BJ (cell line): Measurements from ENCODE around the gene C6orf132. TPM values are rescaled to one million over a fixed set of nuclear protein-coding genes. Genes with fewer than 3 reads are reported as not detected.

Experiments used
- CTCF ChIA-PET: fragments of 350-600 bp; formaldehyde crosslinking; extraction: SDS; loops from one replicate; lab custom pipeline; 2021; ENCODE audit warnings: antibody characterized with exemption, inconsistent platforms; lab: Yijun Ruan, JAX
- POLR2A ChIA-PET: fragments of 300-600 bp; sonication (Branson Sonifier 250); formaldehyde crosslinking; extraction: SDS; loops from one replicate; lab custom pipeline; 2021; ENCODE audit warnings: antibody characterized with exemption; lab: Charles Lee
- DNase-seq: peaks from one replicate; pipeline ENCODE4 v3.0.0-alpha.2; 2011; ENCODE audit warnings: low read depth
- H3K27me3 ChIP-seq: 2 replicates; pipeline ENCODE4 v1.6.0; 2011; ENCODE audit warnings: low read length; ENCODE audit not compliant: control insufficient read depth, insufficient read depth
- H3K36me3 ChIP-seq: 2 replicates; pipeline ENCODE4 v1.5.1; 2011; ENCODE audit warnings: low read length; ENCODE audit not compliant: control insufficient read depth, insufficient read depth
- H3K4me3 ChIP-seq: 2 replicates; pipeline ENCODE4 v1.5.1; 2011; ENCODE audit warnings: low read depth, mild to moderate bottlenecking, control low read depth, low read length
- CTCF ChIP-seq: IDR thresholded peaks from 2 replicates; pipeline ENCODE4 v1.5.1; 2011; ENCODE audit warnings: low read depth, mild to moderate bottlenecking, control low read depth, inconsistent platforms, low read length, moderate library complexity; ENCODE audit not compliant: insufficient read depth
- polyA plus RNA-seq: library from polyadenylated mRNA; depleted of rRNA; stranded (reverse); fragments of >200 nt; gene quantifications from 2 replicates; pipeline ENCODE4 v1.2.3, GENCODE V29; 2011

Gene C6orf132
- polyA plus RNA-seq, 1 experiment: 0.70 TPM

- H3K4me3 ChIP-seq: no peak overlapping the region
- no peak for DNase-seq
- ChIA-PET POLR2A (no interaction called here), CTCF (interaction anchor here (0.6 to 9.6 kb wide), 17 partner anchors 9 to 447 kb away, joined by 3 to 121 read pairs (median 4); partner anchors contain the start of gene GUCA1B)
- peaks cover 5% of the 10 kb centered on the region; the same call in 1 of the 2 replicates for H3K27me3 ChIP-seq
- no peaks in the 10 kb centered on the region for H3K36me3 ChIP-seq
- peak; percentile 94 for TF ChIP-seq CTCF
These were observed 24.2 kb upstream of the C6orf132 start for GRCh38 chr6:42166444-42167141.

DNA sequence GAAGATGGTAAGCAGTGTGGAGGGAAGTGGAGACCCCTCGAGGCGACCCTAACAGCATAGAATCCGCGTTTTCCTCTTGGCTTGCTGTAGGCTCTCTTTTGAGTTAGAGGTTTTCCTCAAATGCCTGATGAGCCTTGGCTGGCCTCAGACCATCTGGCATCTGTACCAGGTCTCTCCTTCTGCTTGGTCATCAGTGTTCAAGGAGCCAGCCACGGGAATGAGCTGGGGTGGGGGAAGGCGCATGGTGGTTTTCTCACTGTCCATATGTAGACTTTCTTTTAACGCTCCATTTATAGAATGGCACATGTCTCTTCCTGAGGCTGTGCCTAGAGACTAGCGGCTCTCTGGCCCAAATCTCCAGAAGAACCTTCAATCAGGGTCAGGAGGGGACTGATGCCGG, 22.6 kb upstream of the C6orf132 start:
- ChIA-PET POLR2A (interaction anchor here (0.6 kb wide), 1 partner anchor 1379 kb away, joined by 3 read pairs; no protein-coding TSS in a partner anchor), CTCF (interaction anchor here (1.0 to 9.6 kb wide), 8 partner anchors 11 to 89 kb away, joined by 3 to 121 read pairs (median 6); no protein-coding TSS in a partner anchor)
- H3K27me3 ChIP-seq: peaks cover 4% of the 10 kb centered on the region; the same call in 1 of the 2 replicates
- TF ChIP-seq CTCF: no peak
- H3K36me3 ChIP-seq: no peaks in the 10 kb centered on the region
- peak; percentile 17 for DNase-seq
- no peak overlapping the region for H3K4me3 ChIP-seq

DNA sequence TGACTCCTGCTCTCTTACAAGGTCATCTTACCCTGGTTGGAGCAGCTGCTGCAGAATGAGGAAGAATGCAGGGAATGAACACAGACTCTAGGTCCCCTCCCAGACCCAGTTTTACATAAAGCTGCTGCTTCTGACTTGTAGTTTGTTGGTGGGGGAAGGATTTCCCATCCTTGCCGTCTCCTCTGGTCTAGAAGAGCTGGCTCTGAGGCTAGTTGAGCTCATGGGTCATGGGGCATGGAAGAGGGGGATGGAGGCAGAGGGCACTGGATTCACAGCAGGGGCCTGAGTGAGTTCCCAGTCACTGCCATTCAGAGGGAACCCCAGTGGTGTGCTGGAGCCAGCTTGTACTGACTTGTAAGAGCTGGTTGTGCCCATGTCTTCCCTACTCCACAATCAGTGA, 21.6 kb upstream of the C6orf132 start:
- ChIA-PET CTCF (interaction anchor here (0.5 to 9.6 kb wide), 12 partner anchors 27 to 397 kb away, joined by 3 to 121 read pairs (median 4); no protein-coding TSS in a partner anchor), POLR2A (interaction anchor here (0.6 kb wide), 1 partner anchor 92 kb away, joined by 3 read pairs; no protein-coding TSS in a partner anchor)
- no peak for TF ChIP-seq CTCF
- no peaks in the 10 kb centered on the region for H3K36me3 ChIP-seq
- H3K4me3 ChIP-seq: no peak overlapping the region
- peaks cover 3% of the 10 kb centered on the region; the same call in 1 of the 2 replicates for H3K27me3 ChIP-seq
- peak; percentile 13 for DNase-seq

- Histone ChIP-seq H3K36me3 (no peaks in the 10 kb centered on the region), H3K4me3 (no peak overlapping the region), H3K27me3 (peaks cover 1% of the 10 kb centered on the region; the same call in 1 of the 2 replicates)
- DNase-seq: no peak
- no peak for TF ChIP-seq CTCF
- POLR2A ChIA-PET: no interaction called here
- CTCF ChIA-PET: interaction anchor here (0.5 to 9.6 kb wide), 4 partner anchors 30 to 86 kb away, joined by 3 to 121 read pairs (median 8); no protein-coding TSS in a partner anchor
These were observed 20.4 kb upstream of the C6orf132 start for GRCh38 chr6:42162812-42163211.

- Histone ChIP-seq H3K4me3 (no peak overlapping the region), H3K27me3 (peaks cover 1% of the 10 kb centered on the region; the same call in 1 of the 2 replicates), H3K36me3 (no peaks in the 10 kb centered on the region)
- DNase-seq: no peak
- no peak for TF ChIP-seq CTCF
- POLR2A ChIA-PET: no interaction called here
- CTCF ChIA-PET: interaction anchor here (1.7 to 9.6 kb wide), 2 partner anchors 29 to 86 kb away, joined by 3 to 121 read pairs; no protein-coding TSS in a partner anchor
These were observed 20.0 kb upstream of the C6orf132 start for GRCh38 chr6:42162384-42162783.
